ENCODE measurements around the gene LTO1.

- TF ChIP-seq CTCF (IDR thresholded peaks at IDR 0.05) = no peak
- TF ChIP-seq ZFX (IDR thresholded peaks at IDR 0.05; ENCODE audit: borderline replicate concordance) = no peak
Observed at GRCh38 chr11:69664901-69665300, 10.3 kb downstream of the LTO1 start.
